ENCODE data around the gene FAM217A. TPM values are rescaled to one million over a fixed set of nuclear protein-coding genes. Genes with fewer than 3 reads are reported as not detected.

Gene FAM217A, protein sequence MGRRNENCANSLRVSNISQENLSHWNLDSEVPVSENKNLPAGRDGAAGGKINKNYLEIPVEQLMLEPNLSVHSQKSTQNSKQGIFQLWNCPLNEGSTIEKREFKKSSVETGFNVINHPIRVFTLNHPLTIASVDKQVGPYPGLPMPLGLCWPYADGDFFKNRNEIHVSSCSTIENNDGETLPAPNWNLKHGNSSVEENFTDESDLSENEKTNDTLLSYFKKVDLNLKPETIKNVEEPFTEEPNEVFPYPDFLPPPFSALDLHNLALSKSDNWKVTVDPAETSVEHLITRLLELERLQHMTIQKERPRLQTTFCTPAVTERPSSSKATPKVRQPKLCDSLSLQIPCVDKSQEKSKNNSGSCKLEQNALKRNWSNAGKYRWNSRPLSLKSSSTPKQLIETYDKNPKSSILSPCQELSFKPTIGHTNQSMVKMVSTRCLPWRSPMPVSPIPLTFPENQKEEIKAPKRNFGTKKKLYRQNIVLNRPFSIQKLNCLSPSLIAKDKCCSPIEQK
- not detected for total RNA-seq
- not detected for polyA plus RNA-seq
- long read RNA-seq, donor 1, result 0 reads
- long read RNA-seq, donor 2, result 0 reads

DNA sequence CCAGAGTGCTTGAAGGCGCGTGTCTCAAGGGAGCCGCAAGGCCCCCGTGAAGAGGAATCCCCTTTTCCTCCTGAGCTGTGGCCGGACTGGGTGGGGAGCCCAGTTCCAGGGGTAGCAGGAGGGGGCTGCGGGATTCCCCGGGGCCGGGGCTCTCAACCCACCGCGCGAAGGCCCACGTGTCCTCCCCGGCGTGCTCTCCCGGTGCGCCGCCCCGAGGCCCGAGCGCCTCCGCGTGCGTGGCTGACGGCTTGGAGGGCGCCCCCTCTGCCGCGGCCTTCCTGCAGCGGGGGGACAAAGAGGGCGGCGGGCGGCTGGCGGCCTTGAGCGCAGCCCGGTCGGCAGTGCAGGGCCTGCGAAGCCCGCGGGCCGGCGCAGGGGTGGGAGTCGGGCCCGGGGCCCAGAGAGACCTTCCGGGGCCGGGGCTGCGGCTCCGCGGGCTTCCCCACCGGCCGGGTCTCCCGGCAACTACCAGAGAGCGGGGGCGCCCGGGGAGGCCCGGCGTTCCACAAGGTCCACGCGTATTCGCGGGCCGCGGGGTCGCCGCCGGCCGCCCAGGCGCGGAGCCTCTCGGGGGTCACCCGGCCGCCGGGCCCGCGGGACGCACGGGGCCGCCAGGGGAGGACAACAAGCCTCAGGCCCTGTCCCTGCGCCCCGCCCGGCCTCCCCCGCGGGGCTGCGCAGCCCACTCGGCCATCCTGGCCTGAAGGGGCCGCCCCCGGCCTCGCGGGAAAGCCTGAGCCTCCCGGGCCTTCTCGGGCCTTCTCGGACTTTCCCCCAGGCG lies at the start of gene FAM217A:
FAM217A (minus strand) TSS at position 447 of the 781 bp plus-strand sequence. CDS start 1,723 bp downstream, outside the sequence.
- Histone ChIP-seq H3K9me3 (no peaks in the 10 kb centered on the region), H3K4me3 (no peak within 1 kb of the TSS), H3K4me1 (no peaks in the 10 kb centered on the region), H3K27ac (no peak within 1 kb of the TSS), H3K36me3 (no peaks in the 10 kb centered on the region), H3K27me3 (replicated peaks in 1 of 7) (peaks cover 0 to 26% (median 10%) of the 10 kb centered on the region in 7 donors)
- no peak for DNase-seq
- 42 to 80% (median 50%) methylated on average over 14 to 91 of the region's 91 CpGs for WGBS, 5 donors
- TF ChIP-seq, protein P1, sequence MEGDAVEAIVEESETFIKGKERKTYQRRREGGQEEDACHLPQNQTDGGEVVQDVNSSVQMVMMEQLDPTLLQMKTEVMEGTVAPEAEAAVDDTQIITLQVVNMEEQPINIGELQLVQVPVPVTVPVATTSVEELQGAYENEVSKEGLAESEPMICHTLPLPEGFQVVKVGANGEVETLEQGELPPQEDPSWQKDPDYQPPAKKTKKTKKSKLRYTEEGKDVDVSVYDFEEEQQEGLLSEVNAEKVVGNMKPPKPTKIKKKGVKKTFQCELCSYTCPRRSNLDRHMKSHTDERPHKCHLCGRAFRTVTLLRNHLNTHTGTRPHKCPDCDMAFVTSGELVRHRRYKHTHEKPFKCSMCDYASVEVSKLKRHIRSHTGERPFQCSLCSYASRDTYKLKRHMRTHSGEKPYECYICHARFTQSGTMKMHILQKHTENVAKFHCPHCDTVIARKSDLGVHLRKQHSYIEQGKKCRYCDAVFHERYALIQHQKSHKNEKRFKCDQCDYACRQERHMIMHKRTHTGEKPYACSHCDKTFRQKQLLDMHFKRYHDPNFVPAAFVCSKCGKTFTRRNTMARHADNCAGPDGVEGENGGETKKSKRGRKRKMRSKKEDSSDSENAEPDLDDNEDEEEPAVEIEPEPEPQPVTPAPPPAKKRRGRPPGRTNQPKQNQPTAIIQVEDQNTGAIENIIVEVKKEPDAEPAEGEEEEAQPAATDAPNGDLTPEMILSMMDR (IDR thresholded peaks at IDR 0.05 in 8 of 11, conservative IDR thresholded peaks at IDR 0.05 in 3 of 11), result no peak
- TF ChIP-seq POLR2A (IDR thresholded peaks at IDR 0.05), result no peak
- no peak for TF ChIP-seq POLR2AphosphoS5 (IDR thresholded peaks at IDR 0.05)
- intact Hi-C loops (cut with DNase I; ENCODE audit: low total_unique reads), result no loop called here

DNA sequence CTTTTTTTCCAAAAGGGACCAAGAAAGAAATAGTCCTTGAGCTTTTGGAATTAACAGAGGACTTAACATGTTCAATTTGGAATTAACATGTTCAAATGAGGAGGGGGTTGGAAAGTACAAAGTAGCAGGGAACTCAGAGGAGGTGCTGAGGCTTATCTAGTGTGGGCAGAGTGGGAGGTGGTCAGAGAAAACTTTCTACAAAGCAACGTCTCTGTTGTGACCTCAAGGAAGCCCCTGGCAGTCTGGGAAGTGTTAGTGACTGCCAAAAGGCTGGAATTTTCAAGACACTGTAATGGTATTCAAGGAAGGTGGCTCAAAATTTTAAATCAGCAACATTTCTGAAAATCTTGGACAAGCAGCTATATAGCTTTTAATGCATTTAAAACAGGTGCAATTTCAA lies 49.1 kb upstream of the FAM217A start:
- Histone ChIP-seq H3K4me1 (peaks cover 0 to 12% (median 3%) of the 10 kb centered on the region in 6 donors), H3K9me3 (peaks cover 0 to 6% (median 0%) of the 10 kb centered on the region in 8 donors), H3K27me3 (replicated peaks in 1 of 7) (no peaks in the 10 kb centered on the region), H3K27ac (no peak overlapping the region), H3K36me3 (peaks cover 5 to 100% (median 80%) of the 10 kb centered on the region in 6 donors), H3K4me3 (no peak overlapping the region)
- WGBS, 5 donors, result 45 to 71% (median 60%) methylated on average over 1 of the region's 1 CpG
- intact Hi-C loops (cut with DNase I; ENCODE audit: low total_unique reads), result no loop called here
- DNase-seq, result no peak
- TF ChIP-seq, protein P1 (IDR thresholded peaks at IDR 0.05 in 8 of 11, conservative IDR thresholded peaks at IDR 0.05 in 3 of 11), result no peak
- TF ChIP-seq POLR2AphosphoS5 (IDR thresholded peaks at IDR 0.05) (no peak), POLR2A (IDR thresholded peaks at IDR 0.05) (no peak)

DNA sequence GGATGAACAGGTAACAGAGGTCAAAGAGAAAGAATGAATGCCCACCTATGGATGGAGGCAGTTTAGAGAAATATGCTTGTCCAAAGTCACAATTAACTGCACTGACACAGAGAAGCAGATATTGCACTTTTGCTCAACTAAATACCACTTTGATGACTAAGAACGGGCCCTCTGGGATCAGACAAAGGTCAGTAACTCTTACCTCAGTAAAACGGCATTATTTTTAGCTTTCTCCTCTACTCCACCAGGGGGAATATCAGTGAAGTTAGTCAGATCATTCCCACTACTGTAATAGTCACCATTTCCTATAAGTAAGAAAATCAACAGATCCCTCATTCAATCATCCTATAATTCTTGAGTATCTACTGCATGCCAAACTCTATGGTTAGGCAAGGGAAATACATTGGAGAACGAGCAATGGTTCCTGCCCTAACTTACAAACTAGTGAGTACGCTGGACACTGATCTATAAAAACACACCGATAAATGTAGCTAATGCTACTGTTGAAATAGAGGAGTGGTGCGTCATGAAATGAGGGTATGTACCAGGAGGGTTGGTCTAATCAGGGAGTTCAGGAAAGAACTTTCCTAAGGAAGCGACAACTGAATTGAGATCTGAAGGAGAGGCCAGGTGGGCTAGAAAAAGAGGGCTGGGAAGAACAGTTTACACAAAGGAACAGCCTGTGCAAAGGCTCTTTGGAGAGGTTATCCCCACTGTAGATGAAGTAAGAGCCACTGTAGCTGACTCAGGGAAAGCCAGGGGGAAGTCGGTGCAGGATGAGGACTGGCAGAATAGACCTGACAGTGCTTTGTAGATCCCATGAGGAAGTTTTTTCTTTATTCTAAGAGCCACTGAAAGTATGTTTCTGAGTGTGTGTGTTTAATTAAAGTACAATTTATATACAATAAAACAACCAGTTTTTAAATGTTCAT lies 47.3 kb upstream of the FAM217A start:
- Histone ChIP-seq H3K4me3 (no peak overlapping the region), H3K4me1 (peaks cover 0 to 7% (median 0%) of the 10 kb centered on the region in 6 donors), H3K27me3 (replicated peaks in 1 of 7) (no peaks in the 10 kb centered on the region), H3K36me3 (peaks cover 5 to 100% (median 89%) of the 10 kb centered on the region in 6 donors), H3K27ac (no peak overlapping the region), H3K9me3 (peaks cover 0 to 4% (median 1%) of the 10 kb centered on the region in 8 donors)
- TF ChIP-seq POLR2AphosphoS5 (IDR thresholded peaks at IDR 0.05) (no peak), POLR2A (IDR thresholded peaks at IDR 0.05) (no peak)
- TF ChIP-seq, protein P1 (IDR thresholded peaks at IDR 0.05 in 8 of 11, conservative IDR thresholded peaks at IDR 0.05 in 3 of 11), result no peak
- intact Hi-C loops (cut with DNase I; ENCODE audit: low total_unique reads), result no loop called here
- DNase-seq, result no peak
- 77 to 91% (median 88%) methylated on average over 7 to 8 of the region's 8 CpGs for WGBS, 5 donors

All from spleen (tissue), 13 donors.